SJCRH30 (cell line): ENCODE measurements around the gene C22orf23. TPM values are rescaled to one million over a fixed set of nuclear protein-coding genes. Genes with fewer than 3 reads are reported as not detected.

ENCODE experiments used
- DNase-seq, 2 experiments: peaks; one replicate each; pipeline ENCODE4 v3.0.0-alpha.2; 2015 to 2020
- H3K27ac ChIP-seq: fragments of 250-450 bp; sonication (Bioruptor Pico); 2 replicates; pipeline ENCODE4 v1.5.1; 2020; ENCODE audit warnings: mild to moderate bottlenecking, moderate library complexity
- H3K27me3 ChIP-seq: fragments of 250-450 bp; sonication (Bioruptor Pico); 2 replicates; pipeline ENCODE4 v1.5.1; 2020; ENCODE audit warnings: mild to moderate bottlenecking, moderate library complexity
- H3K36me3 ChIP-seq: fragments of 250-450 bp; sonication (Bioruptor Pico); 2 replicates; pipeline ENCODE4 v1.5.1; 2020; ENCODE audit warnings: mild to moderate bottlenecking, moderate library complexity
- H3K4me1 ChIP-seq: fragments of 250-450 bp; sonication (Bioruptor Pico); 2 replicates; pipeline ENCODE4 v1.5.1; 2020; ENCODE audit warnings: mild to moderate bottlenecking, moderate library complexity
- H3K4me3 ChIP-seq: fragments of 250-450 bp; sonication (Bioruptor Pico); 2 replicates; pipeline ENCODE4 v1.5.1; 2020; ENCODE audit warnings: mild to moderate bottlenecking, moderate library complexity
- H3K9me3 ChIP-seq: fragments of 250-450 bp; sonication (Bioruptor Pico); replicated peaks from 2 replicates; pipeline ENCODE4 v1.5.1; 2020; ENCODE audit warnings: mild to moderate bottlenecking, moderate library complexity
- total RNA-seq: library from RNA; depleted of rRNA; stranded (reverse); fragments of >200 nt; shearing (Covaris generic); gene quantifications from 2 replicates; pipeline ENCODE4 v1.2.3, GENCODE V29; 2014; rRNA removed

Gene C22orf23
- total RNA-seq: not detected in 2 replicates

DNA sequence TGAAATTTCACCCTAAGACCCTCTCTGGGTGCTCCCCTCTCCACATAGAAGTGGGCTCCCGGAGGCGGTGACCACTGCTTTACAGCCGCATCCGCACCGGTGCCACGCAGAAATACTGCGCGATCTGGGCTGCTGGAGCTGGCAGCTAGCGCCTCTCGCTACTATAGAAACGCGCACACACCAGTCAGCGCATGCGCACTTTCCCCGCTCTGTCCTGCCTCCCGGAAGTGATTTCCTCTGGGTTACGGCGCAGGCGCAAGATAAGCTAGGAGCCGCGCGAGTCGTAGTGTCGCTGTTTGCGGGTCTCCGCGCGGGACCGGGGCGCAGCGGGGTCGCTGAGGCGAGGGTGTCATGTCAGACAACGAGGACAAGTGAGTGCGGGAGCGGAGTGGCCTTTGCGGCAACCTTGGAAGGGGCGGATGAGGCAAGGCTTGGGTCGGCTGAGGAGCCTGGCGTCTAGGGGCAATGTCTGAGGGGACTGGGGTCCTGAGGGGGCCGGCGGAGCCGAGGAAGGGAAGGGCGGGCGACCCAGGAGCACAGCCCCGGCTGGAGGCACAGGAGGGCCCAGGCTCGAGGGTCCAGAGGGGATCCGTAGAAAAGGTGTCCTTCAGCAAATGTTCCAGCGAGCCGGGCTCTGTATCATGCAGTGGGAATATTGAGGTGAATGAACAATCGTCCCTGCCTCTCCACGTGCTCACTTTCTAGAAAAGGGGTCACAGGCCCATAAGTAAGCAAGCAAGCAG lies at the start of gene C22orf23, which contains the start of gene POLR2F:
Gene C22orf23, minus strand, starts transcription at position 165 of the 743 bp plus-strand sequence. CDS start 452 bp downstream, outside the sequence.
Gene POLR2F, plus strand, starts transcription at position 263 of the 743 bp plus-strand sequence. Its CDS starts 89 bp downstream, at position 352.
- no peaks in the 10 kb centered on the region for H3K27me3 ChIP-seq
- H3K9me3 ChIP-seq: no peaks in the 10 kb centered on the region
- H3K27ac ChIP-seq: peak within 1 kb of the TSS; percentile 35
- H3K4me3 ChIP-seq: peak within 1 kb of the TSS; percentile 90
- peaks cover 6% of the 10 kb centered on the region for H3K4me1 ChIP-seq
- peaks cover 7% of the 10 kb centered on the region for H3K36me3 ChIP-seq
- peak; percentile 91 to 97 for DNase-seq

DNA sequence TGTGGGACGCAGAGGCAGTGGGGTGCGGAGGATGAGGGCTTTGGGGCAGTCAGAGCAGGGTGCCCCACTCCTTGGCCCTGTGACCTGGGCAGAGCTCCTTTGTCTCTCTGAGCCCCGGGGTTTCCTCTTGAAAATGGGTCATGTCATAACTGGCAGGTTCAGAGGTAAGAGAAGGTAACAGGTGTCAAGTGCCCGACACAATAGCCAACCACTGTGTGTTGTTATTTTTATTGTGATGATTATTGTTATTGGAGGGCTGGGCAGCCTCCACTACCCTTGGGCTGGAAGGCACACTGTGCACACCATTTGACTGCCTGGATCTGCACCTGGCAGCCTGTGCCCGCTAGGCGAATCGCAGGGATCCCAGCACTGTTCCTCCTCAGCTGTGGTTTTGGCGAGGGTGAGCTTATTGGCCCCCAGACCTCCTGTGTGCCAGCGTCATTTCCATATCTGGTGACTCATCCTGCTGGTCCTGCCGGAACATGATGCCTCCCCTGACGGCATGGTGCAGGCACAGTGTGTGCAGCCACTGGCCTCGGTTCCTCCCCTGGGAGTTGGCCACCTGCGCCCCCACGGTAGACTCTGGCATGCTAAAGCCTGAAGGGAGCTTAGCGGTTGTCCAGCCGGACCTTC lies 46.4 kb upstream of the C22orf23 start:
- Histone ChIP-seq H3K4me3 (no peak overlapping the region), H3K27ac (no peak overlapping the region), H3K4me1 (peaks cover 24% of the 10 kb centered on the region), H3K36me3 (no peaks in the 10 kb centered on the region), H3K27me3 (0 out of 2 replicates have a peak, but pooled peaks cover 5% of the 10 kb centered on the region), H3K9me3 (no peaks in the 10 kb centered on the region)
- DNase-seq: peak; percentile 87 to 90

DNA sequence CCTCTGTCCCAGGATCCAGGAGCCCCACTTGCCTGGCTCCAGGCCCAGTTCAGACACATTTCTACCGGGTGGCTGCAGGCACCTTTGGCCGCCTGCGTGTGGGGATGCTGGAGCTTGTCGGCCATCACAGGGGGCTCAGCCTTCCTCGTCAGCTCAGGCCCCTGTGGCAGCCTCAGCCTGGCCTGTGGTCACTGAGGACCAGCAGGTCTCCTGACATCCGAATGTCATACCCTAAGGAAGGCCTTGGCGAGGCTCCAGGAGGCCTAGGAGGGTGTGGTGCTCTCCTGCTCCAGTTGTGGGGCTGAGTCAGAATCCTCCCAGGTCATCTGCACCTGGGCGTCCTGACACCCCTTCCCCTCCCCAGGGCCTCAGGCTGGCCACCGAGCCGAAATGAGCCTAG lies 45.8 kb upstream of the C22orf23 start:
- no peak overlapping the region for H3K4me3 ChIP-seq
- DNase-seq: no peak

DNA sequence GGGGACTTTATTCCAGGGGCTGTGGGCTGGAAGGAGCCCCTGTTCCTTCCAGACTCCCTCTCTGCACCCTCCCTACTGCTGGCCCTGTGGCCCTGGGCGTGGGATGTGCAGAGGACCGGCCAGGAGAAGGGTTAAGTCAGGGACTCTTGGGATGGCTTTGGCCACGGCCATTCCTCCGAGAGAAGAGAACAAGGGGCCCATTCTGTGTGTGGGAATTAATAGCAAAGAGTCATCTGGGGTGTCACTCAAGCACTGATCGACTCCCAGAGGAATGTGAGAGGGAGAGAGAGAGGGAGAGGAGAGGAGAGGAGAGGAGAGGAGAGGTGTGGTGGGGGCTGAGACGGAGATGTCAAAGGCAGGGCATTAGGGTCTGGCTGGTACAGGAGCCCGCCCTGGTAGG lies 45.1 kb upstream of the C22orf23 start:
- H3K4me1 ChIP-seq: peaks cover 24% of the 10 kb centered on the region
- H3K27ac ChIP-seq: no peak overlapping the region
- H3K27me3 ChIP-seq: 0 out of 2 replicates have a peak, but pooled peaks cover 5% of the 10 kb centered on the region
- H3K9me3 ChIP-seq: no peaks in the 10 kb centered on the region
- peak in 1 of 2 experiments; percentile 32 for DNase-seq
- H3K4me3 ChIP-seq: no peak overlapping the region
- H3K36me3 ChIP-seq: no peaks in the 10 kb centered on the region

More for the DNA sequence above, 45.8 kb upstream of the C22orf23 start:
- H3K27ac ChIP-seq: no peak overlapping the region
- no peaks in the 10 kb centered on the region for H3K36me3 ChIP-seq
- H3K4me1 ChIP-seq: peaks cover 24% of the 10 kb centered on the region
- H3K9me3 ChIP-seq: no peaks in the 10 kb centered on the region
- 0 out of 2 replicates have a peak, but pooled peaks cover 5% of the 10 kb centered on the region for H3K27me3 ChIP-seq

DNA sequence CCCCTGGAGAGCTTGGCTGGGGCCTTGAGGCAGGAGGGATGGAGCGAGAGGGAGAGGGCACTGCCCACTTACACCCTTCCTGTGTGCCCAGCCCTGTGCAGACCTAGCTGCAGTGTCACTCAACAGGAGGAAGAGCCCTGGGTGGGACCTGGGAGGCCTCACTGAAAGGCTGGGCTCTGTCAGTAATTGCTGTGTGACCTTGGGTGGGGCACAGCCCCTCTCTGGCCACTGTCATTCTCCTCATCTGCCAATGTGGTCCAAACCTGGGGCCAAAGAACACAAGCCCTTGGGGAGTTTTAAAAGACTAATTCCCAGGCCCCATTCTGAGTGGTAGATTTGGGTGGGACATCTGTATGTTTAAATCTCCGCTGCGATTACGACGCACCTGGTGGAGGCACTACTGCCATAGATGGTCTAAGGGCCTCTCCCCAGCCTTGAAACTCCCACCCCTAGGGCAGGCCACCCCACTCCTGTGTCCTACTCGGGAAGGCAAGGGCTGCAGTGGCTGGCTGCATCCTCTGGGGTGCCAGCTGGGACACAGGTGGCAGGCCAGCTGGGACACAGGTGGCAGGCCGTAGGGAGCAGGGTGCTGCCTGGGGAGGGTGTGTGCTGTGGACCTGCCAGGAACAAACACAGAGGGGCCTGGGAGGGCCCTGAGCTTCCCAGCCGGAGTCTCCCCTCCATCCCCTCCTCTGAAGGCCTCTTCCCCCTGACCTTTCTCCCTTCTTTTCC lies 43.3 kb upstream of the C22orf23 start:
- Histone ChIP-seq H3K36me3 (no peaks in the 10 kb centered on the region), H3K4me3 (no peak overlapping the region), H3K27ac (no peak overlapping the region), H3K4me1 (peaks cover 24% of the 10 kb centered on the region), H3K27me3 (0 out of 2 replicates have a peak, but pooled peaks cover 5% of the 10 kb centered on the region), H3K9me3 (no peaks in the 10 kb centered on the region)
- DNase-seq: no peak

DNA sequence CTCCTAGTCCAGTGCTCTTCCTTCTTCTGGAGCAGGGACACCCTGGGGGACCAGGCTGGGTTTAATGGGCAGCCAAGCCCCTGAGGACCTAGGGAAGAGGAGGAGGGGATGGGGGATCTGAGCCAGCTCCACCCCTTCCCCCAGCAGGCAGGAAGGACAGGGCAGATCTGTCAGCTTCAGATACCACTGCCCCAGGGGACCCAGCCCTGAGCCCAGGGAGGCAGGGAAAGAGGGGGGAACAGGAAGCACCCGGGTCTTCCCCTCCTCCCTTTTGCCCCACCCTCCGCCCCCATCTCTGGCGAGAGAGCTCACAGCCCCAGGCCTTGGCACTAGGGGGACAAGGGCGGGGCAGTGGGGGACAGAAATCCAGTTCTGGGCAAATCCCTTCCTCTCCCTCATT lies 42.7 kb upstream of the C22orf23 start:
- Histone ChIP-seq H3K4me1 (peaks cover 24% of the 10 kb centered on the region), H3K27ac (no peak overlapping the region), H3K36me3 (no peaks in the 10 kb centered on the region), H3K4me3 (no peak overlapping the region), H3K9me3 (no peaks in the 10 kb centered on the region), H3K27me3 (0 out of 2 replicates have a peak, but pooled peaks cover 5% of the 10 kb centered on the region)
- DNase-seq: no peak

DNA sequence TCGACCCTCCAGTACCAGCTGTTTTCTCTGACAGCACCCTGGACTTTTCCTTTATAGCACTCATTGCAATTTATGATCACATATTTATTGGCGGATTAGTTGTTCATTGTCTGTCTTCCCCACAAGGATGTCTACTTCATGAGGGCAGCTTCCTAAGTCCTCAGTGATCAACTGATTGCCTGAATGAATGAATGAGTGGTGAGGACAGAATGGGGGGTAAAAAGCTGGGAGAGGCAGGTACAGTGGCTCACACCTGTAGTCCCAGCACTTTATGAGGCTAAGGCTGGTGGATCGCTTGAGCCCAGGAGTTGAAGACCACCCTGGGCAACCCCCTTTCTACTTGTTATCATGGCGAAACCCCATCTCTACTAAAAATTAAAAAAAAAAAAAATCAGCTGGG lies 42.1 kb upstream of the C22orf23 start:
- H3K4me1 ChIP-seq: peaks cover 23% of the 10 kb centered on the region

DNA sequence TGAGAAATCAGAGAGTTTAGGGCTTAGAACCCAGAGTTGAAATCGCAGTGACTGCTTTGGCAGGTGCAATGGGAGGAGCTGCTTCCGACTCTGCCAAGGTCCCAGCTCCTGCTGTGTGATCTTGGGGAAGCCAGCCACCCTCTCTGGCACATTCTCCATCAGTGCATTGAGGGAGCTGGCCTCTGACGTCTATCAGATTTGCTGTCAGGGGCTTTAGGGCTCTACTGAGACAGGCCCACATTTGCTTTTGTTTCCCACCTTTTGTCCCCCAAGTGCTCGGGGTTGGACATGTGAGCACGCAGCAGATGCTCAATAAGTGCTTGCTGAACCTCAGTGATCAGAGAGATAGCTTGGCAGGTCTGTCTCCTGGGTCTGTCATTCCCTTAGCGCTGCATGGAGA lies 41.6 kb upstream of the C22orf23 start:
- H3K4me1 ChIP-seq: peaks cover 19% of the 10 kb centered on the region
- no peak overlapping the region for H3K27ac ChIP-seq
- H3K36me3 ChIP-seq: no peaks in the 10 kb centered on the region
- no peak for DNase-seq
- no peak overlapping the region for H3K4me3 ChIP-seq
- H3K27me3 ChIP-seq: 0 out of 2 replicates have a peak, but pooled peaks cover 5% of the 10 kb centered on the region
- no peaks in the 10 kb centered on the region for H3K9me3 ChIP-seq

More for the DNA sequence above, 42.1 kb upstream of the C22orf23 start:
- Histone ChIP-seq H3K27ac (no peak overlapping the region), H3K27me3 (0 out of 2 replicates have a peak, but pooled peaks cover 5% of the 10 kb centered on the region), H3K4me3 (no peak overlapping the region), H3K9me3 (no peaks in the 10 kb centered on the region), H3K36me3 (no peaks in the 10 kb centered on the region)
- no peak for DNase-seq

DNA sequence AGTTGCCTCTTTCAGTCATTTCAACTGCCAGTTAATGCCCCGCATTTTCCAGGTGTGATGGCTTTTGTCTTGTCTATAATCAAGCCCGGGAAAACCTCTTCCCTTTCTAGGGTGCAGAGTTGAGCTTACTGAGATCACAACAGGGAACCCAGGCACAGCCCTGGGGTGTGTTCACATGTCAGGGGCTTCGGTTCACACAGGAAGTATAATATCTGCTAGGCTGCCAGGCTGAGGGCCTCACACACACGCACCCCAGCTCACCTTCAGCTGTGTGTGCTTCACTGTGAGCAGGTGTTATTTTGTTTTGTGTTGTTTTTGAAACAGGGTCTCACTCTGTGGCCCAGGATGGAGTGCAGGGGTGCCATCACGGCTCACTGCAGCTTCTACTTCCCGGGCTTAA lies 40.6 kb upstream of the C22orf23 start:
- Histone ChIP-seq H3K4me1 (peaks cover 11% of the 10 kb centered on the region), H3K9me3 (no peaks in the 10 kb centered on the region), H3K27me3 (0 out of 2 replicates have a peak, but pooled peaks cover 5% of the 10 kb centered on the region), H3K4me3 (no peak overlapping the region), H3K36me3 (no peaks in the 10 kb centered on the region), H3K27ac (no peak overlapping the region)
- DNase-seq: no peak

DNA sequence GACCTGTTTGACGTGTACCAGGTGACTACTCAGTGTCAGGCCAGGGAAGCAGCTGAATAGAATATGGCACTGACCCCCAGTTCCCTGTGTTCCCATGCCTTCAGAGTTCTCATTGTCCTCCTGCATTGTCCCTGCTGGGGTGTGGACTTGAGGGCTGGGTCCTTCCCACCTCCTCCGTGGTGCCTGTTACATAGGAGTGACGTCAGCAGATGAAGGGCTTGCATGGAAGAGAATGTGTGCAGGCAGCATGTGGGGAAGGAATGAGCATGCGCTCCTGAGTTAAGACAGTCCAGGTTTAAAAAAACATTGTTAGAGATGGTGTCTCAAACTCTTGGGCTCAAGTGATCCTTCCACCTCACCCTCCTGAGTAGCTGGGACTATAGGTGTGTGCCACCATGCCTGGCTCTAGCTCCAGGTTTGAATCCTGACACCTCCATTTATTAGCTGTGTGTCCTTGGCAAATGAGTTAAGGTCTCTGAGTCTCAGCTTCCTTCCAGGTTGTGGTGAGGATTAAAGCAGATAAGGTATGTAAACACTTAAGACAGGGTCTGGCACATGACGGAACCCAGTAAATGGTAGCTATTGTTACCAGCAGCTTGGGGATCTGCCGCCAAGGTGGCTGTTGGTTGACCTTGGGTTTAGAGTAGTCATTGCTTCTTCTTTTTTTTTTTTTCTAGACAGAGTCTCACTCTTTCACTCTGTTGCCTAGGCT lies 38.5 kb upstream of the C22orf23 start:
- Histone ChIP-seq H3K4me1 (no peaks in the 10 kb centered on the region), H3K4me3 (no peak overlapping the region), H3K36me3 (no peaks in the 10 kb centered on the region), H3K9me3 (no peaks in the 10 kb centered on the region), H3K27me3 (no peaks in the 10 kb centered on the region), H3K27ac (no peak overlapping the region)
- no peak for DNase-seq

DNA sequence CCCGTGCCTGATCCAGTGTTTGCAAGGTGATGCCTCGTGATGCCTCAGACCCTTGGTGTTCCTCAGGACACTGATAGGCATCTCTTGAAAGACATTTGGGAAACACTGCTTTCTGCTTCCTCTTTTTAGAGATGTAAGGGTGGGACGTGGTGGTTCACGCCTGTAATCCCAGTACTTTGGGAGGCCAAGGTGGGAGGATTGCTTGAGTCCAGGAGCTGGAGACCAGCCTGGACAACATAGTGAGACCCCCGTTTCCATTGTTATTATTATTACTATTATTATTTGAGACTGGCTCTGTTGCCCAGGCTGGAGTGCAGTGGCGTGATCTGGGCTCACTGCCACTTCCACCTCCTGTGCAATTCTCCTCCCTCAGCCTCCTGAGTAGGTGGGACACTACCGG lies 37.5 kb upstream of the C22orf23 start:
- no peaks in the 10 kb centered on the region for H3K27me3 ChIP-seq
- H3K4me1 ChIP-seq: no peaks in the 10 kb centered on the region
- DNase-seq: no peak
- no peaks in the 10 kb centered on the region for H3K9me3 ChIP-seq
- no peak overlapping the region for H3K4me3 ChIP-seq
- no peak overlapping the region for H3K27ac ChIP-seq
- H3K36me3 ChIP-seq: no peaks in the 10 kb centered on the region

DNA sequence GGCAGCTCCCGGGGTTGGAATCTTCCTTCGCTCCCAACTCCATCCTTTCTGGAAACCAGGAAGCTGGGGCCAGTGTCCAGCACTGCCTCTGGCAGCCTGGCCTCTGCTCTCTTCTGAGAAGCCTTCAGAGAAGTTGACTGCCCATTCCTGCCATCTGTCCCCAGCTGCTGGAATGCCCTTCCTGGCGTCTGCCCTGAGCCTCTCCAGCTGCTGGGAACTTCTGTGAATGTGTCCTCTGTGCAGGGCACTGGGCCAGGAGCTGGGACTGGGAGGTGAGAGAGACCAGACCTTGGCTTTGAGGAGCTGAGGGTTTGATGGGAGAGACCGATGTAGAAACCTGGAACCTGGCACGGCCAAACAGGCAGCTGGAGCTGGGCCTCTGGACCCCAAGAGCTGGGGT lies 36.9 kb upstream of the C22orf23 start:
- no peaks in the 10 kb centered on the region for H3K9me3 ChIP-seq
- no peaks in the 10 kb centered on the region for H3K27me3 ChIP-seq
- H3K4me1 ChIP-seq: no peaks in the 10 kb centered on the region
- H3K4me3 ChIP-seq: no peak overlapping the region
- H3K36me3 ChIP-seq: no peaks in the 10 kb centered on the region
- no peak for DNase-seq
- H3K27ac ChIP-seq: no peak overlapping the region

DNA sequence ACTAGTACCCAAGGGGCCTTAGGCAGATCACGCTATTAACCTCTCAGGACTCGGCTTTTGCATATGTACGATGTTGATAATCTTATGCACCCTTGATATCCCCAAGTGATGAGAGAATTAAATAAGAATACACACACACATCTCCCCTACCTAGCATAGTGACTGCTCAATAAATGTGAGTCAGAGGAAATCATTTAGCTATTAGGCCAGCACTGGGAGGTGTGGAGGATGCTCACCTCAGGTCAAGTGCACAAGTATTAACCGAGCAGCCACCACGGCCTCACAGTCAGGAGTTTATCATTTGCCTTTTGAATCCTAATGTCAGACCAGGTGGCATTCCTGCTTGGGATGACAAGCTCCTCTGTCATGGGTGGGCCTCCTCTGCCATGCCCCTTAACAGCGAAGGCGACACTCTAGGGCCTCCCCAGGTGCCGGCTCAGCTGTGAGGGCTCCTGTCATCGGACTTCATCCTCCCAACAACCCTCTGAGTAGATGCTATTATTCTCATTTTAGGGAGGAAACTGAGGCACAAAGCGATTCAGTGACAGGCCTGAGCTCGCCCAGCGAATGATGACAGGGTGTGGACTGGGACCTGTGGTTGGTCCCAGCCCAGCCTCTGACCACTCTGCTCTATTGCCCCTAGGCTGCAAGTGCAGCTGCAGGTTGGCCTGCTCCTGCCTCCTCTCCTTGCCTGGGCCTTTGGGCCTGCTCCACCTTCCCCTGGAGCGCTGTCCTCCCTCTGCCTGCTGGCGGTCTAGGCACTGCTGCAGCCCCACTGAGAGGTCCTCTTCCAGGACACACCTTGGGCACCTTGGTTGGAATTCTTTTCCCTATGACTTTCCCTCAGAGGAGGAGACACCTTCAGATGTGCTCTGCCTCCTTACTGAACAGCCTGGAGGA lies 36.0 kb upstream of the C22orf23 start:
- Histone ChIP-seq H3K9me3 (no peaks in the 10 kb centered on the region), H3K27me3 (no peaks in the 10 kb centered on the region), H3K27ac (no peak overlapping the region), H3K36me3 (no peaks in the 10 kb centered on the region), H3K4me3 (no peak overlapping the region), H3K4me1 (no peaks in the 10 kb centered on the region)
- no peak for DNase-seq
